ENCODE results near the gene ANKRD33B.

The ANKRD33B gene

DNA sequence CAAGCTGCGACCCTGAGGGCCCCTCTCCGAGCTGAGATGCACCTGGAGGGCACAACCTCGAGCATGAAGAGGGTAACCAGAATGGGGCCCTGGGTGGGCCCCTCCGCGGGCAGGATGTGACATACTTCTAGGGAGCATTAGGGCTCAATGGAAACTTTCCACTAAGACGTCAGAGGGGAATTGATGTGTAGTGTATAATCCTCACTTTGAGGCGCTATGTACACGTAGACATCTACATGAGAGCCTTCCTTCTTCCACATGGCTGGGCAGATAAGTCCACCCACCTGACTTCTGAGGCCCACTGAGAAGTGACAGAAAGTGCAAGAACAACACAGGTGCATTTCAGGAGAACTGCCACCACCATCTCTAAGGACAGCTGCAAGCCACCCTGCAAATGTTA is 136.1 kb downstream of the ANKRD33B start:
- no peak for DNase-seq (ENCODE audit: low read depth)

- no peak for DNase-seq (ENCODE audit: low read depth)
Observed at GRCh38 chr5:10700516-10700915, 136.6 kb downstream of the ANKRD33B start.

DNA sequence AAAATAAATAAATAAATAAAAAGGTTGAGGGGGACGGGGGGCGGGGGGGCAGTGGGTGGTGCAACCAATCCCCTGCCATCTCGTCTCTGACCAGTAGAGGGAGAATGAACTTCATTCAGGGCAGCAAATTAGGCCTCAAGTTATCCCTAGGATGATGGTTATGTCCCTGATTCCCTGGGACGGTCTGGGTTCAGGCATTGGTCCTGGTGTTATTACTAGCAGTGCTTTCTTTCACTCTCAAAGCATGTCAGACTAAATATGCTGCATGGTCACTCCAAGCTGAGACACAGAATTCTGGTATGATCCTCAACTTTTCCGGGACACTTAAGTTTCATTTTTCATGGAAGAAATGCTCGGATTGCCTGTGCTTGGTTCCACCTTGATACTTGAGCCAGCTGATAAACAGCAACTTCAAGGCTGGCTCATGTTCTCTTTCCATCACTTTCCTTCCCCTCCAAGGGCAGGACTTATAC is 137.7 kb downstream of the ANKRD33B start:
- no peak for DNase-seq (ENCODE audit: low read depth)

DNA sequence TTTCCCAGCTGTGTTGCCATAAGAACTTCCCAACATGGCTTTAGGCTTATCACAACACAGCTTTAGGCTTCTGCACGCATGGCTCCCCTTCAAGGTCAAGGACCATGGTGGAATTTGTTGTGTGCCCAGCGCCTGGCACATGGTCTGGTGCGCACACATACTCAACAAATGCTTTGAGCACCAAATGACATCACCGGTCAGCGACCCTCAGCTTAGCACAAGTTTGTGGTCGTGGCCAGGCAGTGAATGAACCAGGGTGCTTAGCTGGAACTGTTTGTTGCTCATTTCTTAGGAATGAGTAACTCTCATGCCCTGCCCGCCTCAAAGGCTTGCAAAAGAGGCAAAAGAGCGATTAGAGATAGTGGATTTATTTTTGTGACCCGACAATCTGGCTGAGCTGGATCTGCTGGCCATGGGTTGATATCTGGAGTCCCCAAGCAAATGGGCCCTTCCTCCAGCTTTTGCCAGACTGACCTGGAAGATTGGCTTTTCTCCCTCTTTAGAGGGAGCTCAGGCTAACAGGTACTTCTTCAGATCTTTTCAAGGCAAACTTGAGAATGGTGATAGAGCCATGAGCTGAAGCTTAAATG is 138.3 kb downstream of the ANKRD33B start:
- no peak for DNase-seq (ENCODE audit: low read depth)

DNA sequence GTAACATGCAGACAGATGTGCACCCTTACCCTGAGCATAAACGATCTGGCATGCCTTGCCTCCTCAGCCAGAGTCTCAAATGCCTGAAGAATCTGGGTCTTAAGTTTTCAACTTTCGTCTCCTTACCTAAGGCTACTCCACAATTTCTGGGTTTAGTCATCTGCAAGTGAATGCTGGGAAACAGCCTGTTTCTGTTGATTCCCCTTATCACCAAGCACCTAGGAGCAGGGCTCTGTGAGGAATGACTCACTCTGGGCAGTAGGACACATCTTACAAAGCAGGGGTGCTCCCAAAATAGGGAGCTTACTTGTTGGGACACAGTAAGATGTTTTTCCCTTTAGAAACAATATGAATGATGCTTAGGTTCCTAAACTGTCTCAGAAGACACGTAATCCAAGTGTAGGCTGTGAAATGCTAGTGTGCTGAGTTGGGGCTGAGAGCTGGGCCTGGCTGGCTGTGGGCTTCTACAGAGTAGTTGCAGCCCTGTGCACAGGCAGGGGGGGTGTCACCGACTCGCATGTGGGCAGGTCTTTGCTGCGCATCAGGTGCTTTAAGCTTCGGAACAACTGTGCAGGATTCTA is 139.1 kb downstream of the ANKRD33B start:
- no peak for DNase-seq (ENCODE audit: low read depth)

DNA sequence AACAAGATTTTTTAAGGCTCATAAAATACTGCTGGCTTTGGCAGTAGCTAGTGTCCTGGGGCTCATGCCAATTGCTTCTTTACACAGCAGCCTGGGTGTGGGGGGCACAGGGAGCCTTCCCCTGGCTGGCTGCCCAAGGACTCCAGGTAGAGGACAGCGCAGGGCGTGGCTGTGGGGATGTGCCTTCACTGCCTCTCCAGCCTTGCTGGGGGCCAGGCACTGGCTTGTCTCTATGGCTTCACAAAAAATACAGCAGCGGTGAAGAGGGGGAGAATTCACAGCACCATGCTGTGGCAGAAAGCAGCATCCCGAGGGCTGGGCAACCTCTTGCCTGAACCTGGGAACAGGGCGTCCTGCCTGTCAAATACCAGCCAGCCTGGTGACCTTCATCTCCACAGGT is 139.8 kb downstream of the ANKRD33B start:
- no peak for DNase-seq (ENCODE audit: low read depth)

- DNase-seq (ENCODE audit: low read depth): no peak
Observed at GRCh38 chr5:10704949-10705621, 141.2 kb downstream of the ANKRD33B start.

- DNase-seq (ENCODE audit: low read depth): no peak
Observed at GRCh38 chr5:10705747-10706146, 141.9 kb downstream of the ANKRD33B start.

- DNase-seq (ENCODE audit: low read depth): no peak
Observed at GRCh38 chr5:10706326-10706725, 142.5 kb downstream of the ANKRD33B start.

Data from activated T-helper 9 cell treated with anti-CD3 and anti-CD28 coated beads, Interleukin-2, amount 50 U/mL, for 16 hours (primary cell).